ENCODE measurements around the gene LRPPRC.

Gene LRPPRC

GRCh38 chr2:43943323-43943722 is 52.5 kb downstream of the LRPPRC start:
- in situ Hi-C loops (cut with HindIII; ENCODE audit: low sequenced_read_pairs) = no loop called here
- DNase-seq (ENCODE audit: low read depth) = no peak
- H3K4me3 ChIP-seq (ENCODE audit: low read depth, low read length) = no peak overlapping the region
- no peak for TF ChIP-seq CTCF (IDR thresholded peaks at IDR 0.05; ENCODE audit: low read depth, low read length, missing control alignments)

- DNase-seq (ENCODE audit: low read depth) = no peak
- H3K4me3 ChIP-seq (ENCODE audit: low read depth, low read length) = no peak overlapping the region
- TF ChIP-seq CTCF (IDR thresholded peaks at IDR 0.05; ENCODE audit: low read depth, low read length, missing control alignments) = no peak
- in situ Hi-C loops (cut with HindIII; ENCODE audit: low sequenced_read_pairs) = no loop called here
These were observed 52.9 kb downstream of the LRPPRC start for GRCh38 chr2:43942881-43943280.

- TF ChIP-seq CTCF (IDR thresholded peaks at IDR 0.05; ENCODE audit: low read depth, low read length, missing control alignments) = no peak
- H3K4me3 ChIP-seq (ENCODE audit: low read depth, low read length) = no peak overlapping the region
- DNase-seq (ENCODE audit: low read depth) = no peak
- in situ Hi-C loops (cut with HindIII; ENCODE audit: low sequenced_read_pairs) = no loop called here
These were observed 53.8 kb downstream of the LRPPRC start for GRCh38 chr2:43941966-43942365.

GRCh38 chr2:43941359-43941758 is 54.4 kb downstream of the LRPPRC start:
- no peak for TF ChIP-seq CTCF (IDR thresholded peaks at IDR 0.05; ENCODE audit: low read depth, low read length, missing control alignments)
- no peak for DNase-seq (ENCODE audit: low read depth)
- in situ Hi-C loops (cut with HindIII; ENCODE audit: low sequenced_read_pairs) = no loop called here
- no peak overlapping the region for H3K4me3 ChIP-seq (ENCODE audit: low read depth, low read length)

GRCh38 chr2:43939695-43940256 is 56.0 kb downstream of the LRPPRC start:
- no peak for TF ChIP-seq CTCF (IDR thresholded peaks at IDR 0.05; ENCODE audit: low read depth, low read length, missing control alignments)
- in situ Hi-C loops (cut with HindIII; ENCODE audit: low sequenced_read_pairs) = no loop called here
- H3K4me3 ChIP-seq (ENCODE audit: low read depth, low read length) = no peak overlapping the region
- DNase-seq (ENCODE audit: low read depth) = no peak

- H3K4me3 ChIP-seq (ENCODE audit: low read depth, low read length) = no peak overlapping the region
- in situ Hi-C loops (cut with HindIII; ENCODE audit: low sequenced_read_pairs) = no loop called here
- TF ChIP-seq CTCF (IDR thresholded peaks at IDR 0.05; ENCODE audit: low read depth, low read length, missing control alignments) = no peak
- DNase-seq (ENCODE audit: low read depth) = no peak
These were observed 58.4 kb downstream of the LRPPRC start for GRCh38 chr2:43937269-43937820.

Measured in astrocyte of the cerebellum (primary cell).